Activated CD8-positive, alpha-beta memory T cell treated with anti-CD3 and anti-CD28 coated beads, Interleukin-2, amount 50 U/mL, for 1 hour (primary cell): ENCODE results near the gene CCDC191.

Experiments
- DNase-seq: peaks from one replicate; pipeline ENCODE4 v3.0.0-alpha.2; 2020; ENCODE audit errors: extremely low read depth

Gene CCDC191

GRCh38 chr3:113968986-113969385, 87.3 kb downstream of the CCDC191 start:
- DNase-seq: no peak

GRCh38 chr3:113966172-113966571, 90.2 kb downstream of the CCDC191 start:
- no peak for DNase-seq

DNA sequence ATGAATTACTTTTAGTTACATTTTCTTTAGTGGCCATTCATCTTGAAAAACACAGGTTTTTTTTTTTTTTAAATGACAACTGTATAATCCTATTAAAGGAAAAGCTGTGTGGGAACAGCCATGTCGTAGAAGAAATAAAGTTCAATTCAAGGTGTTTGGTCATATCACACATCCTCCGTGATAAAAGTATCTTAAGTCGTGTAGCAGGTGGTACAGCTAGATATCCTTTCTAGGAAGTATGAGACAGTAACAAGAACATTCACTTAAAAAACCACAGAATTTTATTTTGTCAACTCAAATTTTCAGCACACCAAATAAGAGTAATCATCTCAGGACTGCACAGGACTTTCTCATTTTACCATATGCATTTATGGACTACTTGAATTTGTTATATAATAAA, 92.4 kb downstream of the CCDC191 start:
- DNase-seq: no peak

GRCh38 chr3:113954091-113954685, 102.1 kb downstream of the CCDC191 start:
- DNase-seq: no peak

DNA sequence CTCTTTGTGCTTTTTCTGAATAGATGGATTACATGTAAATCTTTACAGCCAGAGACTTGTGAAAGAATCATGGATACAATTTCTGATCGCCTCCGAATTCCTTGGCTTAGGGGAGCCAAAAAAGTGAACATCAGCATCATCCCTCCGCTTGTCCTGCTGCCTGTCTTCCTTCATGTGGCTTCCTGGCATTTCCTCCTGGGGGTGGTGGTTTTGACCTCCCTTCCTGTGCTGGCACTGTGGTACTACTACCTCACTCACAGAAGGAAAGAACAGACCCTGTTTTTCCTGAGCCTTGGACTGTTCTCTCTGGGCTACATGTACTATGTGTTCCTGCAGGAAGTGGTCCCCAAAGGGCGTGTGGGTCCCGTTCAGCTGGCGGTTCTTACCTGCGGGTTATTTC, 102.6 kb downstream of the CCDC191 start:
- no peak for DNase-seq

GRCh38 chr3:113952921-113953320, 103.4 kb downstream of the CCDC191 start:
- DNase-seq: no peak

GRCh38 chr3:113948015-113948917, 108.1 kb downstream of the CCDC191 start:
- no peak for DNase-seq

DNA sequence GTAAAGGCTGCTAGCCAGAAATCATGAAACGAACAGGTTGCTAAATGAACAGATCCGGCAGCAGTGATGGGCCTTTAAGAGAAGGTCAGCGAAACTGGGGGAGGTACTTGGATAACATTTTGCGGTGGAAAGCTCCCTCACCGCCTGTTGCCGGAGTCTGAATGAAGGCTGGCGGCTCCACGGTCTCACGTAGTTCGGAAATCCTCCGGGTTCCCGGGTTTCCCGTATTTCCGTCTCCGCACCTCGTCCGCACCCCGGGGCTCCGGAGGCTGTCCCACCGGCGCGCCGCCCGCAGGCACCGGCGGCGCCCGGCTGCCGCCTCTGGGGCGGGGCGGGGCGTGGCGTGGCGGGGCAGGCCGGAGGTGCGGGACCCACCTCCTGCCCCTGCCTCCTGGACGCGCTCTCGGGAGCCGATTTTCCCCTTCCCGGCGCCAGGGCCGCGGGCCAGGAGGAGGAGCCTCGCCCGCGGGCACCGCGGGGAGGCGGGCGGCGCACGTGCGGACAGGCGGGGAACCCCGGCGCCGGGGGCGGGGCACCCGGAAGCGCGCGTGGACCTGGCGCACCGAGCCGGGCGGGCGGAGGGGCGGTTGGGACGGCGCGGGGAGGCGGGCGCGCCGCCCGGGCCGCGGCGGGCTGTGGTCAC, 108.8 kb downstream of the CCDC191 start, which contains the start of gene ZDHHC23:
Gene ZDHHC23 (plus strand): TSS at position 642 of the 643 bp plus-strand sequence. CDS start 790 bp downstream, outside the sequence.
- no peak for DNase-seq

DNA sequence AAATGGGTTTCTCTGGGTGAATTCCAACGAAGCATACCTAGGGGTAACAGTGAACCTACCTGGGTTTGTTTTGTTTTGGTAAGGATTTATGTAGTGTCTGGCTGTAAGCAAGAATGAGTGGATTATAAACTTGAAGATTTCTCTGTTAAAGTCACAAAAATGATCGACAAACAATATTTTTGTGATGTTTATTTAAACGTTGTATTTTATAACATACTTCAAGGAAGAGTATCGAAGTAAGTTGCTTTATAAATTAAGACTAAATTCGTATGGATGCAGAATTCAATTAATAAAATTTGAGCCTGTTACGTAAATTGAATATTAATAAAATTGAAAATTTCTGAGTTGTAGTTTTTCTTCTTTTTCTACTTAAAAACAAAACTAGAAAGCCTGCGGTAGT, 109.5 kb downstream of the CCDC191 start:
- no peak for DNase-seq

GRCh38 chr3:113927556-113927955, 128.8 kb downstream of the CCDC191 start:
- no peak for DNase-seq

DNA sequence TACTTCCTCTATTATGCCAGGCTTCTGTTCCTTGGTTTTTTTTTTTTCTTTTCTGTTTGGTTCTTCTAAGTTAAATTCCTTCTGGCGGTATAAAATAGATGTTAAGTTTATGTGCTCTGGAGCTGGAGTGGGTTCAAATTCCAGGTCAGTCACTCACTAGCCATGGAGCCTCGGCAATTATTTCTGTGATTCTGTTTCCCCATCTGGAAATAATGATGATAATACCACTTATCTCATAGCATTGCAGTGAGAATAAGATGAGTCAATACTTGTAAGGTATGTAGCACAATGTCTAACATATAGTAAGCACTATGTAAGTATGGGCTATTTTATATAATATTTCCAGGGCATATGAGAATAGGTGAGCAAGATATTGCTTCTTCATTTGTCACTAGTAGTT, 141.7 kb downstream of the CCDC191 start:
- DNase-seq: no peak
